ENCODE measurements around the gene CTNNA2. TPM values are rescaled to one million over a fixed set of nuclear protein-coding genes. Genes with fewer than 3 reads are reported as not detected.
A peak's percentile ranks its signal among the peaks of the same experiment; 100 is the strongest.

Gene CTNNA2
- total RNA-seq, 1 donor from 2014 or later: 15.0 TPM

DNA sequence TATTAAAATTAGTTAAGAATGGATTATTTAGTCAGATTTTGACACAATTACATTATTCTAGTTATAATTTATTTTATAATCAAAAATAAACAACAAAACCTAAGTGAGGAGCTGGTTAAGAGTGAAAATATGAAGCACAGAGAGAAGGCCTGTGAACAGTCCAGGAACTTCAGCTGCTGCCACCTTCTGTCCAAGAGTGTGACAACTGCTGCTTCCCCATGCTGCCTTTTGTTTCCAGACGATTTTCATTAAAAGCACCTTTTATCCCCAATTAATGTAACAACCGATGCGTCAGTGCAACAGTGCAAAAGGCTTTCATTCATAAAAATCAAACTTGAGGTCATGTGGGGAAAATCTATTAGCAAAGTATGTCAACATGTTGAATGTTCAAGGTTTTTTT is 363.6 kb downstream of the CTNNA2 start:
- no peak overlapping the region for H3K27ac Mint-ChIP-seq
- H3K36me3 Mint-ChIP-seq: no peaks in the 10 kb centered on the region

DNA sequence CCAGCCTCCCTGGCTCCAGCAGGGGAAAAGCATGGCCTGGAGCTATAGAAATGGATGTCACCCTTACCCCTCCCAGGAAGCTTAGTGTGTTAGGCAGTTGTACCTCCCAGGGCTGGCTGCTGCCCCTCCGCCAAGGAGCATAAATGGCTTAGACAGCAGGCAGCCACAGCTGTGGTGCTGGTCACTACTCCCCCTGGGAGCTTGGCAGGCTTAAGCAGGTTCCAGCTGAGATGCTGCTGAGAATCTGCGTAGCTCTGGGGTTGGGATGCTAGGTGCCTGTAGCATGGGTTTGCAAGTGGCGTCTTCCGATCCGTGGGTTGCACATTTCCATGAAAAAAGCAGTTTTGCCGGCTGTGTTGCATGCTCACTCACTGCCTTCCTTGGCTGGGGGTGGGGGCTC is 369.7 kb downstream of the CTNNA2 start:
- DNase-seq (ENCODE audit: extremely low spot score, unreplicated experiment): no peak
- Mint-ChIP-seq H3K4me3 (no peak overlapping the region), H3K4me1 (ENCODE audit: unreplicated experiment) (peaks cover under 1% of the 10 kb centered on the region), H3K27ac (no peak overlapping the region), H3K36me3 (no peaks in the 10 kb centered on the region), H3K9me3 (no peaks in the 10 kb centered on the region), H3K27me3 (peaks cover 3% of the 10 kb centered on the region)
- TF ChIP-seq, protein P1, sequence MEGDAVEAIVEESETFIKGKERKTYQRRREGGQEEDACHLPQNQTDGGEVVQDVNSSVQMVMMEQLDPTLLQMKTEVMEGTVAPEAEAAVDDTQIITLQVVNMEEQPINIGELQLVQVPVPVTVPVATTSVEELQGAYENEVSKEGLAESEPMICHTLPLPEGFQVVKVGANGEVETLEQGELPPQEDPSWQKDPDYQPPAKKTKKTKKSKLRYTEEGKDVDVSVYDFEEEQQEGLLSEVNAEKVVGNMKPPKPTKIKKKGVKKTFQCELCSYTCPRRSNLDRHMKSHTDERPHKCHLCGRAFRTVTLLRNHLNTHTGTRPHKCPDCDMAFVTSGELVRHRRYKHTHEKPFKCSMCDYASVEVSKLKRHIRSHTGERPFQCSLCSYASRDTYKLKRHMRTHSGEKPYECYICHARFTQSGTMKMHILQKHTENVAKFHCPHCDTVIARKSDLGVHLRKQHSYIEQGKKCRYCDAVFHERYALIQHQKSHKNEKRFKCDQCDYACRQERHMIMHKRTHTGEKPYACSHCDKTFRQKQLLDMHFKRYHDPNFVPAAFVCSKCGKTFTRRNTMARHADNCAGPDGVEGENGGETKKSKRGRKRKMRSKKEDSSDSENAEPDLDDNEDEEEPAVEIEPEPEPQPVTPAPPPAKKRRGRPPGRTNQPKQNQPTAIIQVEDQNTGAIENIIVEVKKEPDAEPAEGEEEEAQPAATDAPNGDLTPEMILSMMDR (conservative IDR thresholded peaks at IDR 0.05): no peak

More for the DNA sequence above, 363.6 kb downstream of the CTNNA2 start:
- Mint-ChIP-seq H3K4me3 (no peak overlapping the region), H3K9me3 (no peaks in the 10 kb centered on the region), H3K4me1 (ENCODE audit: unreplicated experiment) (no peaks in the 10 kb centered on the region), H3K27me3 (no peaks in the 10 kb centered on the region)
- DNase-seq (ENCODE audit: extremely low spot score, unreplicated experiment): no peak
- TF ChIP-seq, protein P1 (conservative IDR thresholded peaks at IDR 0.05): peak; percentile 72

GRCh38 chr2:79887747-79888374 is 375.0 kb downstream of the CTNNA2 start:
- DNase-seq (ENCODE audit: extremely low spot score, unreplicated experiment): no peak
- TF ChIP-seq, protein P1 (conservative IDR thresholded peaks at IDR 0.05): peak; percentile 92
- H3K4me3 Mint-ChIP-seq: no peak overlapping the region
- peaks cover 6% of the 10 kb centered on the region for H3K27me3 Mint-ChIP-seq
- H3K36me3 Mint-ChIP-seq: no peaks in the 10 kb centered on the region
- no peak overlapping the region for H3K27ac Mint-ChIP-seq
- H3K9me3 Mint-ChIP-seq: no peaks in the 10 kb centered on the region
- peaks cover 4% of the 10 kb centered on the region for H3K4me1 Mint-ChIP-seq (ENCODE audit: unreplicated experiment)

DNA sequence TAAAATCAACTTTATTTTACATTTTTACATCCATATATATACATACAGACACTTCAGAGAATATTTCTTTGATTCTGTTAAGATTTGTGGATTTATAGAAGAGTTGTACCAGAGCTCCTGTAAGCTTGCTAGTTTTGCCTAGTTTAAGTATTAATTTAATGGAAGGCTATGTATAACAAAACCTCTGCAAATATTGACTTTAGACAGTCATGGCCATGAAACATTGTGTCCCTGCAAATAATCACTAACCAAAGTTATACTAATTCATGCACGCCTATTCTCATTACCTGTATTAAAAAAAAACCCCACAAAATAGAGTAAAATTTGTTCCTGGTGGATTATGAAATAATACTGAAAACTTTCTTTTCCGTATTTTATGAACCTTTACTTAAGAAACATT is 379.3 kb downstream of the CTNNA2 start:
- no peaks in the 10 kb centered on the region for H3K36me3 Mint-ChIP-seq
- peaks cover 4% of the 10 kb centered on the region for H3K4me1 Mint-ChIP-seq (ENCODE audit: unreplicated experiment)
- H3K9me3 Mint-ChIP-seq: no peaks in the 10 kb centered on the region
- TF ChIP-seq, protein P1 (conservative IDR thresholded peaks at IDR 0.05): no peak
- no peak overlapping the region for H3K4me3 Mint-ChIP-seq
- peaks cover 3% of the 10 kb centered on the region for H3K27me3 Mint-ChIP-seq
- no peak for DNase-seq (ENCODE audit: extremely low spot score, unreplicated experiment)
- no peak overlapping the region for H3K27ac Mint-ChIP-seq

- Mint-ChIP-seq H3K9me3 (no peaks in the 10 kb centered on the region), H3K27ac (no peak overlapping the region), H3K4me3 (no peak overlapping the region), H3K27me3 (peaks cover 4% of the 10 kb centered on the region), H3K36me3 (no peaks in the 10 kb centered on the region), H3K4me1 (ENCODE audit: unreplicated experiment) (no peaks in the 10 kb centered on the region)
- TF ChIP-seq, protein P1 (conservative IDR thresholded peaks at IDR 0.05): no peak
- no peak for DNase-seq (ENCODE audit: extremely low spot score, unreplicated experiment)
Observed at GRCh38 chr2:79899196-79899595, 386.3 kb downstream of the CTNNA2 start.
